Iris pigment epithelial cell (primary cell): Measurements from ENCODE around the gene PPP1R12B.
"Not testable (repeated sequence)": the region's sequence is repeated elsewhere in the genome, so short reads cannot be mapped to it uniquely, and the experiment has no call there.

Source experiments
- DNase-seq: peaks from one replicate; pipeline ENCODE4 v3.0.0-alpha.2; 2011; ENCODE audit warnings: low read depth

Gene PPP1R12B

GRCh38 chr1:202631076-202631923 lies 282.8 kb downstream of the PPP1R12B start:
- no peak for DNase-seq

GRCh38 chr1:202632241-202632640 lies 283.7 kb downstream of the PPP1R12B start:
- no peak for DNase-seq

GRCh38 chr1:202636171-202636570 lies 287.7 kb downstream of the PPP1R12B start:
- DNase-seq = not testable (repeated sequence)

GRCh38 chr1:202637321-202638018 lies 289.0 kb downstream of the PPP1R12B start:
- DNase-seq = not testable (repeated sequence)

- DNase-seq = no peak
These were observed 289.7 kb downstream of the PPP1R12B start for GRCh38 chr1:202638019-202638700.

GRCh38 chr1:202638701-202639305 lies 290.3 kb downstream of the PPP1R12B start:
- not testable (repeated sequence) for DNase-seq

GRCh38 chr1:202639500-202639899 lies 291.0 kb downstream of the PPP1R12B start:
- peak; percentile 54 for DNase-seq

- DNase-seq = no peak
These were observed 293.7 kb downstream of the PPP1R12B start for GRCh38 chr1:202642212-202642611.
